Adrenal gland (tissue), 19 donors: Measurements from ENCODE around the gene GLRA3. TPM values are rescaled to one million over a fixed set of nuclear protein-coding genes. Genes with fewer than 3 reads are reported as not detected.
A peak's percentile ranks its signal among the peaks of the same experiment; 100 is the strongest.
"Not testable (repeated sequence)": the region's sequence is repeated elsewhere in the genome, so short reads cannot be mapped to it uniquely, and the experiment has no call there.

ENCODE experiments used
- DNase-seq, 7 donors: peaks; one replicate each; pipeline ENCODE4 v3.0.0-alpha.2; 2019 to 2020
- H3K27ac ChIP-seq, 5 donors: fragments of 200-600 bp; sonication (generic) in 4 of 5; 1 replicate in 3 of 5; 2 replicates in 2 of 5; pipeline versions ENCODE4 v1.5.1 to v1.8.0; 2016 to 2020; ENCODE audit warnings: mild to moderate bottlenecking in 1 of 5
- H3K27me3 ChIP-seq: fragments of 200-600 bp; 2 replicates; pipeline ENCODE4 v1.8.0; 2021
- H3K36me3 ChIP-seq, 2 donors: fragments of 200-600 bp; replicated peaks in 1 of 2; 1 replicate in 1 of 2; 2 replicates in 1 of 2; pipeline versions ENCODE4 v1.5.1 to v1.8.0; 2018 to 2022
- H3K4me1 ChIP-seq, 2 donors: fragments of 200-600 bp; replicated peaks in 1 of 2; 1 replicate in 1 of 2; 2 replicates in 1 of 2; pipeline versions ENCODE4 v1.5.1 to v1.8.0; 2018 to 2021
- H3K4me3 ChIP-seq, 4 donors: fragments of 200-600 bp; sonication (generic) in 3 of 4; one replicate each; pipeline ENCODE4 v1.5.1; 2016 to 2018
- H3K9me3 ChIP-seq, 3 donors: fragments of 200-600 bp; sonication (generic) in 1 of 3; replicated peaks in 1 of 3; 1 replicate in 2 of 3; 2 replicates in 1 of 3; pipeline versions ENCODE4 v1.5.1 to v1.8.0; 2016 to 2021
- CTCF ChIP-seq, 6 experiments: fragments of 450-650 bp in 4 of 6; fragments of 200-600 bp in 2 of 6; sonication (generic) in 1 of 6; IDR thresholded peaks; 1 replicate in 5 of 6; 2 replicates in 1 of 6; pipeline versions ENCODE4 v1.5.1 to v1.8.0; 2016 to 2021; ENCODE audit warnings: antibody characterized with exemption in 6 of 6, mild to moderate bottlenecking in 2 of 6, moderate library complexity in 1 of 6
- POLR2A ChIP-seq, 2 donors: fragments of 450-650 bp; IDR thresholded peaks; one replicate each; pipeline ENCODE4 v1.6.1; 2017; ENCODE audit warnings: antibody characterized with exemption in 2 of 2, mild to moderate bottlenecking in 2 of 2, moderate library complexity in 1 of 2
- WGBS, 4 donors: extraction: QIAGEN DNeasy Blood & Tissue Kit in 2 of 4; methylation state at CpG; one replicate each; pipeline versions ENCODE4 v1.1.5 to v1.1.7; 2013 to 2017; 5-methylcytosine and 5-hydroxymethylcytosine counted together
- intact Hi-C, 2 donors: fragments of 100-400 bp; cut with DNase I; formaldehyde crosslinking; loops; one replicate each; pipeline versions ENCODE4 v1.14.1 to v1.15.0; 2022 to 2023
- long read RNA-seq, 10 donors: library from polyadenylated mRNA in 3 of 10; unstranded in 2 of 10; stranded (forward) in 1 of 10; transcript quantifications; one replicate each; pipeline ENCODE4 v2.0.0 and lab custom pipeline, GENCODE V29; 2021 to 2026
- polyA plus RNA-seq, 3 donors: library from polyadenylated mRNA; stranded (reverse); fragments of 200-250 nt in 2 of 3; fragments of 350-450 nt in 1 of 3; fragmentation: Illumina TruSeq in 1 of 3; extraction: RNeasy Lipid Tissue Mini Kit (QIAGEN cat#74804) in 1 of 3; gene quantifications; one replicate each; pipeline ENCODE4 v1.2.3, GENCODE V29; 2013 to 2014
- total RNA-seq, 9 donors: library from RNA; depleted of rRNA in 4 of 9; stranded (reverse); fragments of >200 nt in 4 of 9; fragments of 120-200 nt in 1 of 9; fragmentation: NEBNext Ultra II Directional in 1 of 9; extraction: Animal tissue kit (Norgen Biotek cat#: 25700) in 1 of 9; gene quantifications; one replicate each; pipeline versions ENCODE4 v1.1.0 to v1.2.4, GENCODE V29; 2013 to 2023
- donor health status: healthy with polysubstance abuse.
- donor health status: Bipolar disorder and iron deficiency.
- donor health status: DM: yes; HTN: yes; CAD: no.
- donor health status: DM: no; HTN: no; CAD: no.
- donor health status: DM: no; HTN: no; CAD: no.
- donor health status: DM: yes; HTN: yes; CAD: no.

Gene GLRA3
- total RNA-seq (1 to 10 TPM in 3 of 9 donors, under 1 TPM in 3, not detected in 3; 0.03 to 2.2 (median 0.74) TPM), polyA plus RNA-seq (1 to 10 TPM in 1 of 3 donors, under 1 TPM in 2; 0.13 to 2.1 (median 0.24) TPM)
- long read RNA-seq, donor 1: 0 reads
- long read RNA-seq, donor 2: 0 reads
- long read RNA-seq, donor 3: 0 reads
- long read RNA-seq, donor 4: 0 reads
- long read RNA-seq, donor 5, partial matches to known transcripts: 0 of 1 reads
- long read RNA-seq, donor 5, other reads (novel, unspliced or antisense): 1 of 1 reads
- long read RNA-seq, donor 6: 0 reads
- long read RNA-seq, donor 7: 0 reads
- long read RNA-seq, donor 8: 0 reads
- long read RNA-seq, donor 9: 0 reads
- long read RNA-seq, donor 10: 0 reads

GRCh38 chr4:174828845-174829701, at the start of gene GLRA3:
Gene GLRA3, minus strand, starts transcription at chr4:174829247. Its CDS starts 436 bp downstream, at chr4:174828811.
- Histone ChIP-seq H3K27me3 (no peaks in the 10 kb centered on the region), H3K36me3 (no peaks in the 10 kb centered on the region), H3K4me1 (no peaks in the 10 kb centered on the region), H3K4me3 (peak within 1 kb of the TSS in 1 of 4 donors; percentile 6), H3K9me3 (no peaks in the 10 kb centered on the region), H3K27ac (peak within 1 kb of the TSS in 1 of 5 donors; percentile 53)
- intact Hi-C loops: no loop called here
- DNase-seq: peak in 6 of 7 donors; percentile 15 to 91 (median 25)
- peak in 1 of 2 donors; percentile 21 for TF ChIP-seq POLR2A (IDR thresholded peaks at IDR 0.05)
- no peak for TF ChIP-seq CTCF (IDR thresholded peaks at IDR 0.05)
- 1 to 6% (median 2%) methylated on average over 29 to 40 of the region's 40 CpGs for WGBS, 4 donors

- DNase-seq: no peak
- intact Hi-C loops: no loop called here
- TF ChIP-seq CTCF (IDR thresholded peaks at IDR 0.05): no peak
- no peak for TF ChIP-seq POLR2A (IDR thresholded peaks at IDR 0.05)
- Histone ChIP-seq H3K36me3 (no peaks in the 10 kb centered on the region), H3K4me1 (no peaks in the 10 kb centered on the region), H3K27me3 (no peaks in the 10 kb centered on the region), H3K27ac (no peak overlapping the region), H3K9me3 (no peaks in the 10 kb centered on the region), H3K4me3 (no peak overlapping the region)
- 55 to 71% (median 59%) methylated on average over 1 of the region's 1 CpG for WGBS, 4 donors
Measured at GRCh38 chr4:174874898-174875297, 45.9 kb upstream of the GLRA3 start.

GRCh38 chr4:174873931-174874330, 44.9 kb upstream of the GLRA3 start:
- Histone ChIP-seq H3K27ac (no peak overlapping the region), H3K4me1 (no peaks in the 10 kb centered on the region), H3K27me3 (no peaks in the 10 kb centered on the region), H3K9me3 (no peaks in the 10 kb centered on the region), H3K4me3 (no peak overlapping the region), H3K36me3 (no peaks in the 10 kb centered on the region)
- intact Hi-C loops: no loop called here
- no peak for DNase-seq
- TF ChIP-seq CTCF (IDR thresholded peaks at IDR 0.05): no peak
- no peak for TF ChIP-seq POLR2A (IDR thresholded peaks at IDR 0.05)
- 25 to 52% (median 31%) methylated on average over 1 of the region's 1 CpG for WGBS, 4 donors

- H3K36me3 ChIP-seq, H3K9me3 ChIP-seq, intact Hi-C loops, H3K4me3 ChIP-seq, H3K27me3 ChIP-seq, H3K4me1 ChIP-seq, H3K27ac ChIP-seq, DNase-seq: not testable (repeated sequence)
- 58 to 72% (median 72%) methylated on average over 3 to 4 of the region's 4 CpGs for WGBS, 4 donors
Measured at GRCh38 chr4:174873146-174873545, 44.1 kb upstream of the GLRA3 start.
